ENCODE measurements around the gene TNS4. TPM values are rescaled to one million over a fixed set of nuclear protein-coding genes. Genes with fewer than 3 reads are reported as not detected.

Gene TNS4
- total RNA-seq, 1 experiment from 2014 or later: 0.59 TPM

- no peak overlapping the region; a peak in 1 of 7 replicates for H3K27ac Mint-ChIP-seq
- Histone ChIP-seq H3K9ac (ENCODE audit: extremely low read depth, insufficient read length, low read length) (no peak overlapping the region), H2BK20ac (ENCODE audit: low read depth, low read length, poor library complexity, severe bottlenecking) (no peak overlapping the region), H3K27ac (ENCODE audit: insufficient read length, low read depth, low read length) (no peak overlapping the region), H2AFZ (ENCODE audit: low read length) (no peak overlapping the region), H4K5ac (ENCODE audit: insufficient read length, low read depth, low read length) (no peak overlapping the region), H3K18ac (ENCODE audit: insufficient read length, low read depth, low read length) (no peak overlapping the region), H3K27me3 (ENCODE audit: insufficient read depth, low read length) (no peaks in the 10 kb centered on the region; the same call in 1 of the 2 replicates), H3K79me2 (ENCODE audit: insufficient read depth, low read length) (no peaks in the 10 kb centered on the region), H3K4me2 (ENCODE audit: insufficient read depth, insufficient read length, low read length) (no peak overlapping the region), H4K20me1 (ENCODE audit: control insufficient read depth, insufficient read depth, insufficient read length) (no peaks in the 10 kb centered on the region), H2BK12ac (ENCODE audit: insufficient read length, low read depth, low read length) (no peak overlapping the region), H3K14ac (ENCODE audit: insufficient read depth, low read length) (no peak overlapping the region), H2BK15ac (ENCODE audit: low read depth, low read length) (no peak overlapping the region), H3T11ph (ENCODE audit: low read length) (no peak overlapping the region), H3K23me2 (ENCODE audit: insufficient read length, low read depth, low read length, poor library complexity, severe bottlenecking) (no peaks in the 10 kb centered on the region), H4K91ac (ENCODE audit: insufficient read length, low read depth, low read length) (no peak overlapping the region), H3K4me1 (ENCODE audit: insufficient read depth, low read length) (no peaks in the 10 kb centered on the region), H3K23ac (ENCODE audit: insufficient read length, low read depth, low read length) (no peak overlapping the region), H2BK120ac (ENCODE audit: low read depth, low read length, poor library complexity, severe bottlenecking) (no peak overlapping the region), H3K79me1 (ENCODE audit: insufficient read depth, low read depth, low read length, poor library complexity, severe bottlenecking) (no peaks in the 10 kb centered on the region), H2BK5ac (ENCODE audit: insufficient read length, low read length) (no peak overlapping the region), H3K4ac (ENCODE audit: low read depth, low read length) (no peak overlapping the region), H2AK5ac (ENCODE audit: insufficient read length, low read length) (no peak overlapping the region), H4K8ac (replicated peaks; ENCODE audit: insufficient read length, low read depth, low read length) (no peak overlapping the region), H3K56ac (ENCODE audit: insufficient read length, low read depth, low read length) (no peak overlapping the region), H3K9me3 (ENCODE audit: control insufficient read depth, low read depth, low read length) (no peaks in the 10 kb centered on the region)
- peaks cover 3% of the 10 kb centered on the region in 2 experiments; a peak in 2 of 5 replicates for H3K9me3 Mint-ChIP-seq
- no peak for TF ChIP-seq CTCF (conservative IDR thresholded peaks at IDR 0.05)
- H3K4me3 Mint-ChIP-seq: no peak overlapping the region
- no CpG with 5 or more reads among the region's 15 CpGs for WGBS (ENCODE audit: extremely low coverage, insufficient read length, low lambda C conversion rate)
- peaks cover 4% of the 10 kb centered on the region for H3K27me3 Mint-ChIP-seq (ENCODE audit: low read depth)
- DNase-seq: no peak
- H3K4me1 Mint-ChIP-seq: peaks cover 10 to 22% of the 10 kb centered on the region in 2 experiments
- no peaks in the 10 kb centered on the region for H3K36me3 Mint-ChIP-seq (ENCODE audit: insufficient read depth in 1 of 3, low read depth in 3 of 3)
Measured at GRCh38 chr17:40531051-40531991, 29.9 kb upstream of the TNS4 start.
